ENCODE data around the gene ABCC1.

DNA sequence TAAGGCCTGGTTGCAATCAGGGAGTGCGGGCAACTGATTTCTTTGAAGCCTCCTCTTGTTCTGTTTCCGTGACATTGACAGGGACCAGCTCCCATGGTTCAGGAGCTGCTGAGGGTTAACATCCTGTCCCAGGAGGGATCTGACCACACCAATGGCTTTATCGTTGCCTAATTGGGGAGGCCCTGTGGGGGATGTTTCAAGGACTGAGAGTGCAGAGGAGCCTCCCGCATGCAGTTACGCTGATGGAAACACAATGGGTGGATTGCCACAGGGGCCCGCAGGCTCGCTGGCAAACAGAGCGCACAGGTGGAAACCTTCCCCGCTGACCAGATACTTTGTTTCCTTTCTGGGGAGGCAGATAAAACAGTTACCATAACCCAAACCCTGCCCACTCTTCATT lies 23.8 kb upstream of the ABCC1 start:
- TF ChIP-seq, protein P1, sequence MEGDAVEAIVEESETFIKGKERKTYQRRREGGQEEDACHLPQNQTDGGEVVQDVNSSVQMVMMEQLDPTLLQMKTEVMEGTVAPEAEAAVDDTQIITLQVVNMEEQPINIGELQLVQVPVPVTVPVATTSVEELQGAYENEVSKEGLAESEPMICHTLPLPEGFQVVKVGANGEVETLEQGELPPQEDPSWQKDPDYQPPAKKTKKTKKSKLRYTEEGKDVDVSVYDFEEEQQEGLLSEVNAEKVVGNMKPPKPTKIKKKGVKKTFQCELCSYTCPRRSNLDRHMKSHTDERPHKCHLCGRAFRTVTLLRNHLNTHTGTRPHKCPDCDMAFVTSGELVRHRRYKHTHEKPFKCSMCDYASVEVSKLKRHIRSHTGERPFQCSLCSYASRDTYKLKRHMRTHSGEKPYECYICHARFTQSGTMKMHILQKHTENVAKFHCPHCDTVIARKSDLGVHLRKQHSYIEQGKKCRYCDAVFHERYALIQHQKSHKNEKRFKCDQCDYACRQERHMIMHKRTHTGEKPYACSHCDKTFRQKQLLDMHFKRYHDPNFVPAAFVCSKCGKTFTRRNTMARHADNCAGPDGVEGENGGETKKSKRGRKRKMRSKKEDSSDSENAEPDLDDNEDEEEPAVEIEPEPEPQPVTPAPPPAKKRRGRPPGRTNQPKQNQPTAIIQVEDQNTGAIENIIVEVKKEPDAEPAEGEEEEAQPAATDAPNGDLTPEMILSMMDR (IDR thresholded peaks at IDR 0.05; ENCODE audit: low read depth, low read length, poor library complexity, severe bottlenecking): no peak
- TF ChIP-seq EZH2phosphoT487 (IDR thresholded peaks at IDR 0.05; ENCODE audit: borderline replicate concordance, low read length): no peak

All from DOHH2 (cell line).